IMR-90 (cell line): ENCODE results near the gene REST. TPM values are rescaled to one million over a fixed set of nuclear protein-coding genes. Genes with fewer than 3 reads are reported as not detected.

ENCODE experiments used
- ATAC-seq: fragments of 200-7000 bp; cut with Tn5 transposase; 2 replicates; pipeline ENCODE4 v1.9.1; 2020; ENCODE audit warnings: low read depth, mild to moderate bottlenecking, moderate library complexity
- BruUV-seq: library from RNA; stranded (reverse); fragments of 400-500 nt; replicated peaks from 2 replicates; lab custom pipeline; 2021; lab: Mats Ljungman, UMichigan
- CTCF ChIA-PET: fragments of 300-600 bp; formaldehyde crosslinking; extraction: SDS; loops from one replicate; lab custom pipeline; 2021; ENCODE audit warnings: antibody characterized with exemption; lab: Yijun Ruan, JAX
- POLR2A ChIA-PET: fragments of 300-600 bp; sonication (Branson Sonifier 250); formaldehyde crosslinking; loops from one replicate; lab custom pipeline; 2022; ENCODE audit warnings: antibody characterized with exemption; ENCODE audit not compliant: unreplicated experiment; lab: Charles Lee
- DNase-seq: peaks from one replicate; pipeline ENCODE4 v3.0.0; 2013
- H2AFZ ChIP-seq: replicated peaks from 2 replicates; pipeline ENCODE3; 2013; ENCODE audit warnings: low read length, mild to moderate bottlenecking; ENCODE audit not compliant: poor library complexity
- H2AK5ac ChIP-seq: 2 replicates; pipeline ENCODE4 v1.6.1; 2013; ENCODE audit warnings: low read depth, low read length, inconsistent platforms
- H2AK9ac ChIP-seq: replicated peaks from 2 replicates; pipeline ENCODE3; 2013; ENCODE audit warnings: mild to moderate bottlenecking, low read depth, low read length, moderate library complexity; ENCODE audit not compliant: poor library complexity
- H2BK120ac ChIP-seq: 2 replicates; pipeline ENCODE4 v1.6.1; 2013; ENCODE audit warnings: low read depth, low read length, inconsistent platforms
- H2BK15ac ChIP-seq: 3 replicates; pipeline ENCODE4 v1.6.1; 2013; ENCODE audit warnings: low read depth, low read length, inconsistent platforms
- H2BK20ac ChIP-seq: 2 replicates; pipeline ENCODE4 v1.6.1; 2013; ENCODE audit warnings: low read depth, mild to moderate bottlenecking, inconsistent platforms, low read length, moderate library complexity
- H2BK5ac ChIP-seq: 2 replicates; pipeline ENCODE4 v1.6.1; 2013; ENCODE audit warnings: mild to moderate bottlenecking, low read depth, low read length, inconsistent platforms; ENCODE audit not compliant: poor library complexity, severe bottlenecking
- H3K14ac ChIP-seq: replicated peaks from 2 replicates; pipeline ENCODE4 v1.6.1; 2013; ENCODE audit warnings: low read depth, low read length, inconsistent platforms
- H3K18ac ChIP-seq: 2 replicates; pipeline ENCODE4 v1.6.1; 2013; ENCODE audit warnings: low read depth, low read length, control low read depth
- H3K23ac ChIP-seq: 2 replicates; pipeline ENCODE4 v1.6.1; 2013; ENCODE audit warnings: low read depth, low read length, inconsistent platforms
- H3K27ac ChIP-seq: 2 replicates; pipeline ENCODE4 v1.5.1; 2013; ENCODE audit warnings: mild to moderate bottlenecking, control low read depth, low read length; ENCODE audit not compliant: insufficient read depth
- H3K27me3 ChIP-seq: 2 replicates; pipeline ENCODE4 v1.6.1; 2013; ENCODE audit warnings: low read length; ENCODE audit not compliant: control insufficient read depth, insufficient read depth
- H3K36me3 ChIP-seq: 2 replicates; pipeline ENCODE4 v1.6.1; 2013; ENCODE audit warnings: low read length, mixed read lengths; ENCODE audit not compliant: control insufficient read depth, insufficient read depth
- H3K4ac ChIP-seq: 2 replicates; pipeline ENCODE4 v1.6.1; 2013; ENCODE audit warnings: low read depth, low read length, inconsistent platforms
- H3K4me1 ChIP-seq: 2 replicates; pipeline ENCODE4 v1.6.1; 2013; ENCODE audit warnings: low read length, mixed read lengths; ENCODE audit not compliant: control insufficient read depth, insufficient read depth
- H3K4me2 ChIP-seq: 2 replicates; pipeline ENCODE4 v1.6.1; 2013; ENCODE audit warnings: low read depth, mild to moderate bottlenecking, control low read depth, low read length, moderate library complexity
- H3K4me3 ChIP-seq: 2 replicates; pipeline ENCODE4 v1.5.1; 2013; ENCODE audit warnings: low read depth, mild to moderate bottlenecking, control low read depth, low read length, moderate library complexity; ENCODE audit not compliant: insufficient read depth
- H3K56ac ChIP-seq: 2 replicates; pipeline ENCODE4 v1.6.1; 2013; ENCODE audit warnings: low read length, inconsistent platforms; ENCODE audit not compliant: insufficient read depth; ENCODE audit errors: extremely low read depth
- H3K79me1 ChIP-seq, 2 experiments: 2 replicates each; pipeline ENCODE4 v1.6.1; 2013; ENCODE audit warnings: low read length in 2 of 2, inconsistent platforms in 1 of 2, low read depth in 1 of 2
- H3K9ac ChIP-seq: 2 replicates; pipeline ENCODE4 v1.6.1; 2013; ENCODE audit warnings: low read depth, low read length, control low read depth
- H3K9me1 ChIP-seq: 2 replicates; pipeline ENCODE4 v1.6.1; 2013; ENCODE audit warnings: low read length, inconsistent platforms; ENCODE audit not compliant: insufficient read depth
- H3K9me3 ChIP-seq: 2 replicates; pipeline ENCODE4 v1.6.1; 2013; ENCODE audit warnings: low read length; ENCODE audit not compliant: control insufficient read depth, insufficient read depth
- H4K20me1 ChIP-seq: 2 replicates; pipeline ENCODE4 v1.6.1; 2013; ENCODE audit warnings: low read length, inconsistent platforms; ENCODE audit not compliant: insufficient read depth
- H4K5ac ChIP-seq: 2 replicates; pipeline ENCODE4 v1.6.1; 2013; ENCODE audit warnings: mild to moderate bottlenecking, low read depth, low read length, control low read depth
- H4K8ac ChIP-seq, 2 experiments: 2 replicates each; pipeline ENCODE4 v1.6.1; 2013; ENCODE audit warnings: low read depth in 2 of 2, low read length in 2 of 2, control low read depth in 1 of 2, inconsistent platforms in 1 of 2
- H4K91ac ChIP-seq: 2 replicates; pipeline ENCODE4 v1.6.1; 2013; ENCODE audit warnings: low read depth, low read length, inconsistent platforms; ENCODE audit not compliant: insufficient read depth
- BHLHE40 ChIP-seq: fragments of 150-350 bp; IDR thresholded peaks from 2 replicates; pipeline ENCODE4 v1.6.1; 2016; ENCODE audit warnings: mild to moderate bottlenecking, low read depth, low read length
- CEBPB ChIP-seq: IDR thresholded peaks from 2 replicates; pipeline ENCODE4 v1.6.1; 2012; ENCODE audit warnings: low read depth, low read length, improper control_type of control experiment
- CHD1 ChIP-seq: IDR thresholded peaks from 2 replicates; pipeline ENCODE4 v1.6.1; 2012; ENCODE audit warnings: low read depth, low read length, improper control_type of control experiment
- ELK1 ChIP-seq: fragments of 150-350 bp; IDR thresholded peaks from 2 replicates; pipeline ENCODE4 v1.6.1; 2016; ENCODE audit warnings: low read depth, mild to moderate bottlenecking, low read length, moderate library complexity, borderline replicate concordance
- FOS ChIP-seq: fragments of 150-350 bp; IDR thresholded peaks from 2 replicates; pipeline ENCODE4 v1.6.1; 2016; ENCODE audit warnings: low read depth, low read length
- MAFK ChIP-seq: IDR thresholded peaks from 2 replicates; pipeline ENCODE4 v1.6.1; 2012; ENCODE audit warnings: low read depth, low read length, improper control_type of control experiment
- MAZ ChIP-seq: IDR thresholded peaks from 2 replicates; pipeline ENCODE4 v1.6.1; 2012; ENCODE audit warnings: low read depth, mild to moderate bottlenecking, low read length, improper control_type of control experiment, moderate library complexity, borderline replicate concordance
- MXI1 ChIP-seq: IDR thresholded peaks from 2 replicates; pipeline ENCODE4 v1.6.1; 2012; ENCODE audit warnings: low read depth, mild to moderate bottlenecking, low read length, moderate library complexity, borderline replicate concordance
- NFE2L2 ChIP-seq: fragments of 150-350 bp; IDR thresholded peaks from 2 replicates; pipeline ENCODE4 v1.6.1; 2016; ENCODE audit warnings: low read depth, mild to moderate bottlenecking, low read length
- POLR2A ChIP-seq: IDR thresholded peaks from 2 replicates; pipeline ENCODE4 v1.6.1; 2012; ENCODE audit warnings: mild to moderate bottlenecking, low read depth, low read length
- RAD21 ChIP-seq: IDR thresholded peaks from 2 replicates; pipeline ENCODE4 v1.6.1; 2012; ENCODE audit warnings: low read length, improper control_type of control experiment
- RCOR1 ChIP-seq: IDR thresholded peaks from 2 replicates; pipeline ENCODE4 v1.6.1; 2012; ENCODE audit warnings: mild to moderate bottlenecking, low read length, improper control_type of control experiment; ENCODE audit not compliant: insufficient replicate concordance
- RFX5 ChIP-seq: IDR thresholded peaks from 2 replicates; pipeline ENCODE4 v1.8.0; 2012; ENCODE audit warnings: low read depth, mild to moderate bottlenecking, low read length, moderate library complexity
- SMC3 ChIP-seq: fragments of 150-350 bp; IDR thresholded peaks from 2 replicates; pipeline ENCODE4 v1.6.1; 2016; ENCODE audit warnings: low read depth, mild to moderate bottlenecking, antibody characterized with exemption, low read length, moderate library complexity
- USF2 ChIP-seq: fragments of 150-350 bp; IDR thresholded peaks from 2 replicates; pipeline ENCODE4 v1.6.1; 2017; ENCODE audit warnings: mild to moderate bottlenecking, antibody characterized with exemption, low read length, low read depth
- WGBS, 2 experiments: methylation state at CpG; one replicate each; pipeline versions ENCODE4 v1.1.5 to v1.1.7; 2013; ENCODE audit warnings: missing lambda C conversion rate in 2 of 2; ENCODE audit not compliant: insufficient read length in 1 of 2; ENCODE audit errors: extremely low coverage in 2 of 2; 5-methylcytosine and 5-hydroxymethylcytosine counted together
- dilution Hi-C: fragments of 300-500 bp; cut with HindIII; formaldehyde crosslinking; loops from one replicate; pipeline ENCODE4 v1.14.3; 2018; ENCODE audit warnings: low sequenced_read_pairs; ENCODE audit not compliant: unreplicated experiment
- in situ Hi-C: fragments of 300-500 bp; cut with MboI; formaldehyde crosslinking; loops from 3 replicates; pipeline ENCODE4 v1.14.3; 2019; ENCODE audit warnings: low sequenced_read_pairs, inconsistent platforms, mixed read lengths
- intact Hi-C: fragments of 100-400 bp; cut with micrococcal nuclease; formaldehyde crosslinking; loops from 2 replicates; pipeline ENCODE4 v1.10.0; 2022
- polyA plus RNA-seq, 3 experiments: library from polyadenylated mRNA; depleted of rRNA; stranded (reverse); fragments of >200 nt; gene quantifications; 2 replicates each; pipeline ENCODE4 v1.2.3, GENCODE V29; 2012; ENCODE audit warnings: low replicate concordance in 1 of 3
- total RNA-seq: library from RNA; depleted of rRNA; stranded (reverse); fragments of >200 nt; gene quantifications from 2 replicates; pipeline ENCODE4 v1.2.3, GENCODE V29; 2012
- TF ChIP-seq, protein P1 (sequence below): conservative IDR thresholded peaks from 2 replicates; pipeline ENCODE4 v1.5.1; 2012; ENCODE audit warnings: mild to moderate bottlenecking, low read depth, low read length, improper control_type of control experiment

The REST gene
- total and polyA plus RNA-seq, 2 of the 4 experiments (the other 2 are of a cell fraction), result 10.0 to 66.9 TPM

DNA sequence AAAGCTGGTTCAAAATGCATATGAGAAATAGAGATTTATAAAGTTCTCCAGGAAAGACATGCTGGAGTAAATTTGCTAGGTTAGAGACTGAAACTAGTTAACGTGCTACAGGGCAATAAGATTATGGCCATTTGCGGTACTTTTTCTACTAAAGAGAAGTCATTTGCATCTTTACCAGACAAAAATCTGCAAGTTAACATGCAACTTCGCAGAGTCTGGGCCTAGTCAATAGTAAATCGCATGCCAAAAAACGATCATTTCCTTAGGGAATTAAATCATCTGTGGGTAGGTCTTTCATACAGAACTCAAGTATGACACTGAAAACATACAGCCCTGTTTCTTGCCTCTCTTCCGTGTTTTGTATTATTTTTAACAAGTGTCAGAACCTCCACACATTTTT lies 32.8 kb upstream of the REST start:
- no peak overlapping the region for H3K9ac ChIP-seq
- no peak overlapping the region for H4K8ac ChIP-seq
- peaks cover 3% of the 10 kb centered on the region; the same call in 1 of the 2 replicates for H3K4me1 ChIP-seq
- H3K9me3 ChIP-seq, result no peaks in the 10 kb centered on the region
- H3K9me1 ChIP-seq, result no peaks in the 10 kb centered on the region
- no peaks in the 10 kb centered on the region for H3K79me1 ChIP-seq
- TF ChIP-seq FOS (no peak), RCOR1 (no peak), MAZ (no peak), RAD21 (no peak), RFX5 (no peak), NFE2L2 (no peak), MXI1 (no peak), BHLHE40 (no peak), CEBPB (no peak), CHD1 (no peak), ELK1 (no peak), USF2 (no peak), POLR2A (no peak), MAFK (no peak), SMC3 (no peak)
- TF ChIP-seq, protein P1, sequence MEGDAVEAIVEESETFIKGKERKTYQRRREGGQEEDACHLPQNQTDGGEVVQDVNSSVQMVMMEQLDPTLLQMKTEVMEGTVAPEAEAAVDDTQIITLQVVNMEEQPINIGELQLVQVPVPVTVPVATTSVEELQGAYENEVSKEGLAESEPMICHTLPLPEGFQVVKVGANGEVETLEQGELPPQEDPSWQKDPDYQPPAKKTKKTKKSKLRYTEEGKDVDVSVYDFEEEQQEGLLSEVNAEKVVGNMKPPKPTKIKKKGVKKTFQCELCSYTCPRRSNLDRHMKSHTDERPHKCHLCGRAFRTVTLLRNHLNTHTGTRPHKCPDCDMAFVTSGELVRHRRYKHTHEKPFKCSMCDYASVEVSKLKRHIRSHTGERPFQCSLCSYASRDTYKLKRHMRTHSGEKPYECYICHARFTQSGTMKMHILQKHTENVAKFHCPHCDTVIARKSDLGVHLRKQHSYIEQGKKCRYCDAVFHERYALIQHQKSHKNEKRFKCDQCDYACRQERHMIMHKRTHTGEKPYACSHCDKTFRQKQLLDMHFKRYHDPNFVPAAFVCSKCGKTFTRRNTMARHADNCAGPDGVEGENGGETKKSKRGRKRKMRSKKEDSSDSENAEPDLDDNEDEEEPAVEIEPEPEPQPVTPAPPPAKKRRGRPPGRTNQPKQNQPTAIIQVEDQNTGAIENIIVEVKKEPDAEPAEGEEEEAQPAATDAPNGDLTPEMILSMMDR, result no peak
- no peak overlapping the region for H3K27ac ChIP-seq
- H2BK20ac ChIP-seq, result no peak overlapping the region
- H4K5ac ChIP-seq, result no peak overlapping the region
- H3K36me3 ChIP-seq, result no peaks in the 10 kb centered on the region
- dilution Hi-C loops, result no loop called here
- no peak overlapping the region for H3K56ac ChIP-seq
- 88% methylated on average over 1 of the region's 6 CpGs; no CpG with 5 or more reads in 1 of the 2 experiments for WGBS, 2 experiments
- in situ Hi-C loops, result loop anchor here (25.0 kb wide), 1 partner anchor 113 kb away; no protein-coding TSS in a partner anchor
- no peak overlapping the region for H2BK120ac ChIP-seq
- intact Hi-C loops, result no loop called here
- no peak overlapping the region for H3K4me3 ChIP-seq
- H4K20me1 ChIP-seq, result no peaks in the 10 kb centered on the region
- H2BK5ac ChIP-seq, result no peak overlapping the region
- ChIA-PET CTCF (no interaction called here), POLR2A (no interaction called here)
- ATAC-seq (no peak), DNase-seq (no peak)
- no peak overlapping the region for H3K4ac ChIP-seq
- no peak overlapping the region for H3K18ac ChIP-seq
- H2AFZ ChIP-seq, result no peak overlapping the region
- H2AK9ac ChIP-seq, result no peak overlapping the region
- H2AK5ac ChIP-seq, result no peak overlapping the region
- H3K14ac ChIP-seq, result no peak overlapping the region
- no TSS peak for BruUV-seq
- H3K4me2 ChIP-seq, result no peak overlapping the region
- H4K91ac ChIP-seq, result no peak overlapping the region
- no peak overlapping the region for H2BK15ac ChIP-seq
- H3K23ac ChIP-seq, result no peak overlapping the region
- H3K27me3 ChIP-seq, result peaks cover 1% of the 10 kb centered on the region; the same call in 1 of the 2 replicates
